GM06990 (cell line): Measurements from ENCODE around the gene ZNF397.

Experiments used
- DNase-seq: peaks from one replicate; pipeline ENCODE4 v3.0.0-alpha.2; 2011; ENCODE audit not compliant: insufficient read length; ENCODE audit errors: extremely low read depth
- H3K27me3 ChIP-seq: replicated peaks from 2 replicates; pipeline ENCODE4 v1.6.0; 2011; ENCODE audit warnings: low read length; ENCODE audit not compliant: control insufficient read depth, insufficient read depth
- H3K36me3 ChIP-seq: 2 replicates; pipeline ENCODE4 v1.5.1; 2011; ENCODE audit warnings: low read length; ENCODE audit not compliant: control insufficient read depth, insufficient read depth
- H3K4me3 ChIP-seq: replicated peaks from 2 replicates; pipeline ENCODE4 v1.5.1; 2011; ENCODE audit warnings: low read depth, mild to moderate bottlenecking, control low read depth, low read length
- TF ChIP-seq, protein P1 (sequence below): IDR thresholded peaks from 2 replicates; pipeline ENCODE4 v1.5.1; 2011; ENCODE audit warnings: low read length, control low read depth, mild to moderate bottlenecking, inconsistent platforms; ENCODE audit not compliant: insufficient read depth, poor library complexity, severe bottlenecking

ZNF397 gene

DNA sequence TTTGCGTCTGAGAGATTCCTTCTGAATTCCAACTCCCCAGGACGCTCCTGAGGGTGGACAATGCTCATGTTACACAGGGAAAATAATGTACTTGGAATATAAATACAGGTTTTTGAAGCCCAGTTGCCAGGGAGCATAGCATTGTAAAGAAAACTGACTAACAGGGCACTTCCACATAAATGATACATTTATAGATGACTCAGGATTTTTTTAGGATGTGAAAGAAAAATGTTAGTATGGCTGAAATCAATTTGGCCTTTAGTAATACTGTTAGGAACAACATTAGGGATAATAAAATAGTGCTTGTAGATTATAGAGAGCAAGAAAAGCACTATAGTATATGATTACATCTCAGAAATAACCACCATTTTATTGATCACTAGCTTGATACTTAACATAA lies 23.6 kb downstream of the ZNF397 start:
- no peak for DNase-seq
- Histone ChIP-seq H3K36me3 (peaks cover 2% of the 10 kb centered on the region), H3K27me3 (no peaks in the 10 kb centered on the region), H3K4me3 (no peak overlapping the region)
- TF ChIP-seq, protein P1, sequence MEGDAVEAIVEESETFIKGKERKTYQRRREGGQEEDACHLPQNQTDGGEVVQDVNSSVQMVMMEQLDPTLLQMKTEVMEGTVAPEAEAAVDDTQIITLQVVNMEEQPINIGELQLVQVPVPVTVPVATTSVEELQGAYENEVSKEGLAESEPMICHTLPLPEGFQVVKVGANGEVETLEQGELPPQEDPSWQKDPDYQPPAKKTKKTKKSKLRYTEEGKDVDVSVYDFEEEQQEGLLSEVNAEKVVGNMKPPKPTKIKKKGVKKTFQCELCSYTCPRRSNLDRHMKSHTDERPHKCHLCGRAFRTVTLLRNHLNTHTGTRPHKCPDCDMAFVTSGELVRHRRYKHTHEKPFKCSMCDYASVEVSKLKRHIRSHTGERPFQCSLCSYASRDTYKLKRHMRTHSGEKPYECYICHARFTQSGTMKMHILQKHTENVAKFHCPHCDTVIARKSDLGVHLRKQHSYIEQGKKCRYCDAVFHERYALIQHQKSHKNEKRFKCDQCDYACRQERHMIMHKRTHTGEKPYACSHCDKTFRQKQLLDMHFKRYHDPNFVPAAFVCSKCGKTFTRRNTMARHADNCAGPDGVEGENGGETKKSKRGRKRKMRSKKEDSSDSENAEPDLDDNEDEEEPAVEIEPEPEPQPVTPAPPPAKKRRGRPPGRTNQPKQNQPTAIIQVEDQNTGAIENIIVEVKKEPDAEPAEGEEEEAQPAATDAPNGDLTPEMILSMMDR = no peak

DNA sequence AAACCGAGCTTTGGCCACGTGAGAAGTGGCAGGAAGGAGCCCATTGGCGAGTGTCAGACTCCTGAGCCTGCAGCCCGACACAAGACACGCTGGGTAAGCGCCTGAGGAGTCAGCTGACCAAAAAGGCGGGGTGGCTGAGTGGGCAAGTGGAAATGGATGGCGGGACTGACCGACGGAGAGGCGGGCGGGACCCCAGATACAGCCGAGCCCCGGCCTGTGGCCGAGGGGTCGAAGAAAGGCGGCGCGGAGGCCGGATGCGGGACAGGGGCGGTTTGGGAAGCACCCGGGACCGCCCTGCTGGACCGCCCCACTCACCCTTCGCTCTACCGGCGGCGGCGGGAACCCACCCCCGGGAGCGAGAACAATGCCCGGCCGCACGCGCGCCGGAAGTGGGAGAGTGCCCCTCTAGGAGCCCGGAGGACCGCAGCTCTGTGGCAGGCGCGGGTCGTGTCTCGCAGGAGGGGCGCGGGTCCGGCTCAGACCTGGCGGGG lies 26.4 kb downstream of the ZNF397 start:
- no peaks in the 10 kb centered on the region for H3K27me3 ChIP-seq
- TF ChIP-seq, protein P1 = no peak
- H3K4me3 ChIP-seq = no peak overlapping the region
- H3K36me3 ChIP-seq = peaks cover 2% of the 10 kb centered on the region
- peak; percentile 62 for DNase-seq

DNA sequence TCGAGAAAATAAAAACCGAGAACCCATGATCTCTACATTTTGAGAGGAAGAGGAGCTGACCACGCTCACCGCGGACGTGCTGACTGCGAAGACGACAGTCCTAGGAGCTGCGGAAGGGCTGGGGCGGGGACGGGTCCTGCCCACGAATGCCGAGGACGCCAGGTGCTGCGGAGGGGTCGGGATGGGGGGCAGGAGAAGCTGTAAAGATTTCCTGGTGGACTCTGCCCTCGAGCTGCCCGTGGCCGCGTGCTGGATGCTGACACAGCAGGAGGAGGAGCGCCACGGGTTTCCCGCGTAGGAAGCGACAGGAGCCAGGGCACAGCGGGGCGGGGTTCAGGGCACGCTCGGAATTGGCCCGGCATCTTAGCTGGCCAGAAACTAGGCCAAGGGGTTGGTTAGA lies 27.0 kb downstream of the ZNF397 start:
- Histone ChIP-seq H3K27me3 (no peaks in the 10 kb centered on the region), H3K4me3 (no peak overlapping the region), H3K36me3 (no peaks in the 10 kb centered on the region; the same call in 1 of the 2 replicates)
- no peak for DNase-seq
- TF ChIP-seq, protein P1 = no peak

DNA sequence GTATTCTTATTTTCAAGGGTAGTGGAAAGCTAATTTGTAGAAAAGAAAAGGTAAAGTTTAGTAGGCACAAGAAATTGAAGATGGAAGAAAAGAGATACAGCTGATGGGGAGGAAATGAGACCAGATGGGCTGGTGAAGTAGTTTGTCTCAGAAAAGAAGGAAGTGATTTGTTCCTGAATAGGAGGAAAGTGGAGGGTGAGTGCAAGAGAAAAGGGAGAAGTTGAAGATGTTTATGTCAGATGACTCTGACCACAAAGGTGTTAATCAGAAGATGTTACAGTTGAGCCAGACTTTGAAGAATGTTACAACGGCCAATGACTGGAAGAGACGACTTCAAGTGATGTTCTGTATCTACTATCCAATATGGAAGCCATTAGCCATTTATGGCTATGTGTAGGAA lies 28.0 kb downstream of the ZNF397 start:
- DNase-seq = no peak
- H3K4me3 ChIP-seq = no peak overlapping the region
- H3K27me3 ChIP-seq = no peaks in the 10 kb centered on the region
- TF ChIP-seq, protein P1 = no peak
- no peaks in the 10 kb centered on the region; the same call in 1 of the 2 replicates for H3K36me3 ChIP-seq

DNA sequence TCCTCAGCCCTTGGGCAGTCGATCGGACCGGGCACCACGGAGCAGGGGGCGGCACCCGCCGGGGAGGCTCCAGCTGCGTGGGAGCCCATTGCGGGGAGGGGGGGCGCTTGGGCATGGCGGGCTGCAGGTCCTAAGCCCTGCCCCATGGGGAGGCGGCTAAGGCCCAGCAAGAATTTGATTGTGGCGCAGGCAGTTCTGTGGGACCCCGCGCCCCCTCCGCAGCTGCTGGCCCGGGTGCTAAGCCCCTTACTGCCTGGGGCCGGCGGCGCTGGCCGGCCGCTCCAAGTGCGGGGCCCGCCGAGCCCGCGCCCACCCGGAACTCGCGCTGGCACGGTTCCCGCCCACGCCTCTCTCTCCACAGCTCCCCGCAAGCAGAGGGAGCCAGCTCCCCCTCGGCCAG lies 30.8 kb downstream of the ZNF397 start:
- H3K36me3 ChIP-seq = no peaks in the 10 kb centered on the region; the same call in 1 of the 2 replicates
- no peak for DNase-seq
- H3K27me3 ChIP-seq = no peaks in the 10 kb centered on the region
- TF ChIP-seq, protein P1 = no peak
- H3K4me3 ChIP-seq = no peak overlapping the region

DNA sequence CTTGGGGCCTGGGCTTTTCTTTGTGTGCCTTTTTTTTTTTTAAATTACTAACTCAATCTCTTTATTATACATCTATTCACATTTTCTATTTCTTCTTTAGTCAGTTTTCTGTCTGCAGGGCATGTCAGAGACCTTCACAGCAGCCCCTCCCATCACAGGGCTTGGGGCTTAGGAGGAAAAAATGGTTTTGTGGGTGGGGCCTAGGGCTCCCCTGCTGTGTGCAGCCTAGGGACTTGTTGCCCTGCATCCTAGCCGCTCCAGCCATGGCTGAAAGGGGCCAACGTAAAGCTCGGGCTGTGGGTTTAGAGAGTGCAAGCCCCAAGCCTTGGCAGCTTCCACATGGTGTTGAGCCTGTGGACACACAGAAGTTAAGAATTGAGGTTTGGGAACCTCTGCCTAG lies 35.4 kb downstream of the ZNF397 start:
- DNase-seq = no peak
- H3K4me3 ChIP-seq = no peak overlapping the region
- TF ChIP-seq, protein P1 = no peak
- H3K27me3 ChIP-seq = no peaks in the 10 kb centered on the region
- no peaks in the 10 kb centered on the region for H3K36me3 ChIP-seq
